NCI-H2196 (cell line): Measurements from ENCODE around the gene PGF.

ENCODE experiments used
- DNase-seq: peaks from one replicate; lab custom pipeline; 2025; ENCODE audit not compliant: unreplicated experiment; lab: John Stamatoyannopoulos, UW

Gene PGF

GRCh38 chr14:74905595-74906142 is 49.7 kb downstream of the PGF start:
- peak; percentile 72 for DNase-seq

- DNase-seq, result no peak
Observed at GRCh38 chr14:74904635-74905503, 50.5 kb downstream of the PGF start.

GRCh38 chr14:74902941-74903705 is 52.3 kb downstream of the PGF start:
- DNase-seq, result no peak

GRCh38 chr14:74898694-74899093 is 56.7 kb downstream of the PGF start:
- no peak for DNase-seq

- DNase-seq, result no peak
Observed at GRCh38 chr14:74898083-74898482, 57.3 kb downstream of the PGF start.

- no peak for DNase-seq
Observed at GRCh38 chr14:74897642-74898041, 57.8 kb downstream of the PGF start.

GRCh38 chr14:74896400-74896799 is 59.0 kb downstream of the PGF start:
- DNase-seq, result no peak

- no peak for DNase-seq
Observed at GRCh38 chr14:74893614-74894091, 61.7 kb downstream of the PGF start.

GRCh38 chr14:74892745-74893144 is 62.7 kb downstream of the PGF start:
- no peak for DNase-seq

GRCh38 chr14:74891870-74892269 is 63.5 kb downstream of the PGF start:
- DNase-seq, result no peak
